HL-60/S4 (cell line): Measurements from ENCODE around the gene CCNF.
"Not testable (repeated sequence)": the region's sequence is repeated elsewhere in the genome, so short reads cannot be mapped to it uniquely, and the experiment has no call there.

Source experiments
- in situ Hi-C: fragments of 300-500 bp; cut with MboI; formaldehyde crosslinking; loops from 2 replicates; pipeline ENCODE4 v1.14.3; 2022; ENCODE audit warnings: low sequenced_read_pairs

Gene CCNF

GRCh38 chr16:2428051-2428783 is 1.0 kb upstream of the CCNF start:
- in situ Hi-C loops, result no loop called here

DNA sequence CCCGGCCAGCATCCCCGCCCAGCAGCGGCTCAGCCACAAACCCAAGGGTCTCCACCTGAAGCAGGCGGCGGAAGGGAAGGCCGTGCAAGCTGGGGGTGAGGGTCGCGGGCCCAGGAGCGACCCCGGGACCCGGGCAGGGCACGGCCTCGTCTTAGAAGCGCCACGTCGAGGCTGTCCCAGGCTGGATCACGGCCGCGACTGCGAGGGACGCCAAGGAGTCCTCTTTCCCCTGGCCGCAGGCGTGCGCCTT is 538 bp upstream of the CCNF start:
- in situ Hi-C loops, result no loop called here

GRCh38 chr16:2429771-2430663 is 770 bp downstream of the CCNF start:
- in situ Hi-C loops, result no loop called here

- in situ Hi-C loops, result no loop called here
Observed at GRCh38 chr16:2432286-2432685, 3.0 kb downstream of the CCNF start.

GRCh38 chr16:2432801-2433505 is 3.7 kb downstream of the CCNF start:
- in situ Hi-C loops, result no loop called here

- in situ Hi-C loops, result not testable (repeated sequence)
Observed at GRCh38 chr16:2435236-2435635, 6.0 kb downstream of the CCNF start.

DNA sequence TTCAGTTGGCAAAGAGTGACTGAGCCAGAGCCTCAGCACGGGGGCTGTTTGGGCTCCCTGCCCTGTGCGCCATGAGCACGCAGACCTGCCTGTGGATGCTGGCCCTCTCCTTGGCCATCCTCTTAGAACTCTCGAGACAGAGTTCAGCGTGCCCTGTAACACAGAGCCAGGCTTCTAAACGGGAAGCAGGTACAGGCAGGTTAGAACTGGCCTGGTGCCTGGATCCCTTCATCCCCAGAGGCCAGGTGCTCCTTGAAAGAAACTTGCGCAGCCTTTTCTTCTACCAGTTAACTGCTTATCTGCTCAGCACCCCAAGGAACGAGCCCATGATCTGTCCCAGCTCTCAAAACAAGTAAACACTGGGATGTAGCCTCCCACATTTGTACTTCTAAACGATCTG is 6.9 kb downstream of the CCNF start:
- in situ Hi-C loops, result no loop called here

DNA sequence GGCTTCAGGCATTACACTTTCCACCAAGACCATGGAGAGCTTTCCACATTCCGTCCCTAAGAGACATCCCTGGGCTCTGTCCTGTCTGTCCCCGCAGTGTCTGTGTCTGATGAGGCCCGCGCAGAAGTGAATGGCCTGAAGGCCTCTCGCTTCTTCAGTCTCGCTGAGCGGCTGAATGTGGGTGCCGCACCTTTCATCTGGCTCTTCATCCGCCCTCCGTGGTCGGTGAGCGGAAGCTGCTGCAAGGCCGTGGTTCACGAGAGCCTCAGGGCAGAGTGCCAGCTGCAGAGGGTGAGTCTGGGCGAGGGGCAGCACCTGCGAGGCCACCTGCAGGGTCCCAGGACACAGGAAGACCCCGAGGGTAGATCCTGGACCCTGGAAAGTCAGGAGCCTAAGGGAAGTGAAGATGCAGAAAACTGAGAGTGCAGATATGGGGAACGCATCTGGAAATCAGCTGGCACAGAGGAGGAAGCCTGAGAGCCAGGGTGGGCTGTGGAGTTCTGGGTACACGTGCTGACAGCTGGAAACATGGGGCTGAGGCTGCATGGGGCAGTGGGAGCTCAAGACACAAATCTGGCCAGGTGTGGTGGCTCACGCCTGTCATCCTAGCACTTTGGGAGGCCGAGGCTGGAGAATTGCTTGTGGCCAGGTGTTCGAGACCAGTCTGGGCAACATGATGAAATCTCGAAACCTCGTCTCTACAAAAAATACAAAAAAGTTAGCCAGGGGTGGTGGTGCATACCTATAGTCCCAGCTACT is 8.0 kb downstream of the CCNF start:
- in situ Hi-C loops, result no loop called here

- in situ Hi-C loops, result no loop called here
Observed at GRCh38 chr16:2438121-2438520, 8.9 kb downstream of the CCNF start.

DNA sequence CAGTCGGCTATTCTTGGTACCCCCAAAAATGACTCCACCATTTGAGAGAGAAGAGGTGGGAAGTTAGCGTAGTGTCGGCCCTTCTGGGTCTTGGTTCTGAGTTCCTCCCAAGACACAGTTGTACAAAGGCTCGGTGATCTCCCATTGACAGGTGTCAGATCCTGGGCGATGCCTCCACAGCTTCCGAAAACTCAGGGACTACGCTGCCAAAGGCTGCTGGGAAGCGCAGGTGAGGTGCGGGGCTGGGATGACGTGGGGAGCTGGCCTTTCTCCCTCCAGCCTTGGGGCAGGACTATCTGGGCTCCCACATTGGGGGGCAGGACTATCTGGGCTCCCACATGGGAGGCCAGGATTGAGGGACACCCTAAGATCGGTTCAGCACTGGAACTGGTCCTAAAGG is 10.4 kb downstream of the CCNF start:
- in situ Hi-C loops, result no loop called here

DNA sequence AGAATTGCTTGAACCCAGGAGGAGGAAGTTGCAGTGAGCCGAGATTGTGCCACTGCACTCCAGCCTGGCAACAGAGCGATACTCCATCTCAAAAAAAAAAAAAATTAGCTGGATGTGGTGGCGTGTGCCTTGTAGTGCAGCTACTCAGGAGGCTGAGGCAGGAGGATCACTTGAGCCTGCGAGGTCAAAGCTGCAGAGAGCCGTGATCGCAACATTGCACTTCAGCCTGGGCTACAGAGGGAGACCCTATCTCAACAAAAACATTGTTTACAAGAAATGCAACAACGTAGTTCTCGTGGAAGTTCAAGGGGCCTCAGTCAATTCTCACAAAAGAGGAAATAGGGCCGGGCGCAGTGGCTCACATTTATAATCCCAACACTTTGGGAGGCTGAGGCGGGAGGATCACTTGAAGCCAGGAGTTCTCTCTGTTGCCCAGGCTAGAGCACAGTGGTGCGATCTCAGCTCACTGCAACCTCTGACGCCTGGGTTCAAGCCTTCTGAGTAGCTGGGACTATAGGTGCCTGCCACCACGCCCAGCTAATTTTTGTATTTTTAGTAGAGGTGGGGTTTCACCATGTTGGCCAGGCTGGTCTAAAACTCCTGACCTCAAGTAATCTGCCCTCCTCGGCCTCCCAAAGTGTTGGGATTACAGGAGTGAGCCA is 12.0 kb downstream of the CCNF start:
- in situ Hi-C loops, result not testable (repeated sequence)

- in situ Hi-C loops, result no loop called here
Observed at GRCh38 chr16:2443555-2443954, 14.3 kb downstream of the CCNF start.

DNA sequence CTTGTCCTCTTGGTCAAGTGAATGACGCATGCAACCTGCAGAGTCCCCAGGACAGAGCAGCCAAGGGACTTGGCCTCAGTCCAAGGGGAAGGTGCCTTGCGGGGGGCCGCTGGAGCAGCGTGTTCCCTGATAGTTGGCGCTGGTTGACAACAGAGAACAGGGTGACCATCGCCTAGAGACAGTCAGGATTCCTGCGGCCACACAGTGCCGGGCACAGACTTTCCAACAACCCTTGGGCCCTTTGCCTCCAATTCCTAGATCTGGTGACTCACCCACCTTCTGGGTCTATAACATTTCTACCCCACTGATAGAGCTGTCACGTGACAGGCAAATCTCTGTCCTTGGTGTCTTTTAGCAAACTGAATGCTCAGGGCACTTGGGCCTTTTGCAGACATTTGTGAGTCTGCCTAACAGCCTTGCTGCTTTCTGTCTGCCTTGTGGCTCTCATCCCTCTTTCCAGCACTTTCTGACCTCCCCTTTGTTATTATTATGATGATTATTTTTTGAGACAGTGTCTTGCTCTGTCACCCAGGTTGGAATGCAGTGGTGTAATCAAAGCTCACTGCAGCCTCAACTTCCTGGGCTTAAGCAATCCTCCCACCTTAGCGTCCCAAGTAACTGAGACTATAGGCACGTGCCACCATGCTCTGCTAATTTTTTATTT is 18.8 kb downstream of the CCNF start:
- in situ Hi-C loops, result no loop called here

DNA sequence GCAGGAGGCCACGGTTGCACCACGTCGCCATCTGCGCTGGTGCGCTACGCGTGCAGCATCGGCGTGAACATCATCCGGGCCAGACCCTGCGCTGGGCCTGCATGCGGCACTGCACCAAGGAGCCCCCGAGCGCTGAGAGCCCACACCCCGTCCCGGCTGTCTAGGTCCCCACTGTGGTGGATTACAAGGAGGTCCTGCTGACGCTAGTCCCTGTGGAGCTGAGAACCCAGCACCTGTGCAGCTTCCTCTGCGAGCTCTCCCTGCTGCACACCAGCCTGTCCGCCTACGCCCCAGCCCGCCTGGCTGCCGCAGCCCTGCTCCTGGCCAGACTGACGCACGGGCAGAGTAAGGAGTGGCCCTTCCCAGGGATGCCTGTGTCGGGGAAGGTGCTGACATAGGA is 19.9 kb downstream of the CCNF start:
- in situ Hi-C loops, result no loop called here

DNA sequence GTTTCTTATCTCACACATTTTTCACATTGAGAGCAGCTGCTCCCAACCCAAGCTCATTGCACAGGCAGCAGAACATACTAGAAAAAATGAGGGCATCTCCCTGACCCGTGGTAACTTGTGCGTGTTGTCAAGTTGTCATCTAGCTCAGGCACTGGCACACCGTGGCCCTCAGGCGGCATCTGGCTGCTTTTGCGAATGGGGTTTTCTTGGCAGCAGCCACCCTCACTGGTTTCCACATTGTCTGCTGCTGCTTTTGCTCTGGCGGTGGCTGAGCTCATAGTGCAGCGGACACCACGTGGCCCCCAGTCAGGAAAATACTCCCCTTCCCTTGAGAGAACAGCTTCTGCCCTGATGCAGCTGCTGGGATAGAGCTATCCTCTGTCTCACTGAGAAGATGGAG is 21.3 kb downstream of the CCNF start:
- in situ Hi-C loops, result no loop called here

DNA sequence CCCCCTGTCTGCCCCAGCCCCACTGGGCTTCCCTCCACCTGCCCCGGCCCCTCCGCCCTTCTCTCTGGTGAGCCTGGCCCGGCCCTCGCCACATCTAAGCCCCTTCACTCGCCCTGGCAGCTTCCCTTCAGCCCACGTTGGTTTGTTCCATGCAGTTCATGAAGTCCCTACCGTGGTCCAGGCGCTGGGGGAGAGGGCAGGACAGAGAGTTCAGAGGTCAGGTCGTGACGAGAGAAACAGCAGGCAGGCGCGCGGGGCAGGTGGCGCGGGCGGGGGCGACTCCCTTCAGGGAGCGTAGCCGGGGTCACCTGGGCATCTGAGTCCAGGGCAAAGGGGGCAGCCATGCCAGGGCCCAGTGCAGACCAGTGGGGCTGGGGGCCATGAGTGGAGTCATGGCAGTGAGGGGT is 21.7 kb downstream of the CCNF start:
- in situ Hi-C loops, result no loop called here

- in situ Hi-C loops, result no loop called here
Observed at GRCh38 chr16:2451851-2452320, 22.6 kb downstream of the CCNF start.

DNA sequence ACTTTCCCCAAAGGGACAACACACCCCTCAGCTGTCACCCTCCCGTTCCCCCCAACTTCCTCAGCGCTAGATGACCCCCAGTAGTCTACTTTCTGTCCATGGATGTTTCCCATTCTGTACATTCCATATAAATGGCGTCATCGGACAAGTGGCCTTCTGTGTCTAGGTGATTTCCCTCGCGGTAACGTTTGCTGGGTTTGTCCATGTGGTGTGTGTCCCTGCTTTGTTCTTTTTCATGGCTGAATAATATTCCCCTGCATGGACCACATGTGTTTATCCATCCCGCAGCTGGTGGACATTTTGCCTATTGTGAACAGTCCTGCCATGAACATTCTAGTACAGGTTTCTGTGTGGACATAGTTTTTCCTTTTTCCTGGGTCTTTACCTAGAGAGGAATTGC is 23.4 kb downstream of the CCNF start:
- in situ Hi-C loops, result no loop called here

GRCh38 chr16:2455081-2455845 is 26.0 kb downstream of the CCNF start:
- in situ Hi-C loops, result no loop called here
